ENCODE measurements around the gene ZNF722. TPM values are rescaled to one million over a fixed set of nuclear protein-coding genes. Genes with fewer than 3 reads are reported as not detected.

The ZNF722 gene
- total and polyA plus RNA-seq, 10 of the 15 experiments (the other 5 are each of a cell fraction or from before 2014, with no cell fraction given), result not detected

DNA sequence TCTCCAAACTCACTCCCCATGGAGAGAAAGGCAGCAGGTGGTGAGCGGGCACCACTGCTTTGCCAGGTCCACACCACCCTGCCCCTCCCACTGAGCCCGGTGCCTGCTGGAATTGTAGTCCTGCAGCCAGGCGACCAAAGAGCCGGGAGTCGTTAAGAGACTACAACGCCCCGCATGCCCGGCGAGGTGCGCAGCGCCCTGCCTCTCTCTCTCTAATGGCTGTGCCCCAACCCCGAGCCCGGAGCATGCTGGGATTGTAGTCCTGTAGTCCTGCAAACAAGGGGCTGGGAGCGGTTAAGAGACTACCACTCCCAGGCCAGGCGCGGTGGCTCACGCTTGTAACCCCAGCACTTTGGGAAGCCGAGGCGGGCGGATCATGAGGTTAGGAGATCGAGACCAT is 38.4 kb downstream of the ZNF722 start (continued):
- TF ChIP-seq, protein P1, sequence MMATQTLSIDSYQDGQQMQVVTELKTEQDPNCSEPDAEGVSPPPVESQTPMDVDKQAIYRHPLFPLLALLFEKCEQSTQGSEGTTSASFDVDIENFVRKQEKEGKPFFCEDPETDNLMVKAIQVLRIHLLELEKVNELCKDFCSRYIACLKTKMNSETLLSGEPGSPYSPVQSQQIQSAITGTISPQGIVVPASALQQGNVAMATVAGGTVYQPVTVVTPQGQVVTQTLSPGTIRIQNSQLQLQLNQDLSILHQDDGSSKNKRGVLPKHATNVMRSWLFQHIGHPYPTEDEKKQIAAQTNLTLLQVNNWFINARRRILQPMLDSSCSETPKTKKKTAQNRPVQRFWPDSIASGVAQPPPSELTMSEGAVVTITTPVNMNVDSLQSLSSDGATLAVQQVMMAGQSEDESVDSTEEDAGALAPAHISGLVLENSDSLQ (IDR thresholded peaks at IDR 0.05), result no peak
- TF ChIP-seq CHD4 (IDR thresholded peaks at IDR 0.05), result no peak
- no peak for TF ChIP-seq NR2C1 (IDR thresholded peaks at IDR 0.05)
- TF ChIP-seq, protein P2, sequence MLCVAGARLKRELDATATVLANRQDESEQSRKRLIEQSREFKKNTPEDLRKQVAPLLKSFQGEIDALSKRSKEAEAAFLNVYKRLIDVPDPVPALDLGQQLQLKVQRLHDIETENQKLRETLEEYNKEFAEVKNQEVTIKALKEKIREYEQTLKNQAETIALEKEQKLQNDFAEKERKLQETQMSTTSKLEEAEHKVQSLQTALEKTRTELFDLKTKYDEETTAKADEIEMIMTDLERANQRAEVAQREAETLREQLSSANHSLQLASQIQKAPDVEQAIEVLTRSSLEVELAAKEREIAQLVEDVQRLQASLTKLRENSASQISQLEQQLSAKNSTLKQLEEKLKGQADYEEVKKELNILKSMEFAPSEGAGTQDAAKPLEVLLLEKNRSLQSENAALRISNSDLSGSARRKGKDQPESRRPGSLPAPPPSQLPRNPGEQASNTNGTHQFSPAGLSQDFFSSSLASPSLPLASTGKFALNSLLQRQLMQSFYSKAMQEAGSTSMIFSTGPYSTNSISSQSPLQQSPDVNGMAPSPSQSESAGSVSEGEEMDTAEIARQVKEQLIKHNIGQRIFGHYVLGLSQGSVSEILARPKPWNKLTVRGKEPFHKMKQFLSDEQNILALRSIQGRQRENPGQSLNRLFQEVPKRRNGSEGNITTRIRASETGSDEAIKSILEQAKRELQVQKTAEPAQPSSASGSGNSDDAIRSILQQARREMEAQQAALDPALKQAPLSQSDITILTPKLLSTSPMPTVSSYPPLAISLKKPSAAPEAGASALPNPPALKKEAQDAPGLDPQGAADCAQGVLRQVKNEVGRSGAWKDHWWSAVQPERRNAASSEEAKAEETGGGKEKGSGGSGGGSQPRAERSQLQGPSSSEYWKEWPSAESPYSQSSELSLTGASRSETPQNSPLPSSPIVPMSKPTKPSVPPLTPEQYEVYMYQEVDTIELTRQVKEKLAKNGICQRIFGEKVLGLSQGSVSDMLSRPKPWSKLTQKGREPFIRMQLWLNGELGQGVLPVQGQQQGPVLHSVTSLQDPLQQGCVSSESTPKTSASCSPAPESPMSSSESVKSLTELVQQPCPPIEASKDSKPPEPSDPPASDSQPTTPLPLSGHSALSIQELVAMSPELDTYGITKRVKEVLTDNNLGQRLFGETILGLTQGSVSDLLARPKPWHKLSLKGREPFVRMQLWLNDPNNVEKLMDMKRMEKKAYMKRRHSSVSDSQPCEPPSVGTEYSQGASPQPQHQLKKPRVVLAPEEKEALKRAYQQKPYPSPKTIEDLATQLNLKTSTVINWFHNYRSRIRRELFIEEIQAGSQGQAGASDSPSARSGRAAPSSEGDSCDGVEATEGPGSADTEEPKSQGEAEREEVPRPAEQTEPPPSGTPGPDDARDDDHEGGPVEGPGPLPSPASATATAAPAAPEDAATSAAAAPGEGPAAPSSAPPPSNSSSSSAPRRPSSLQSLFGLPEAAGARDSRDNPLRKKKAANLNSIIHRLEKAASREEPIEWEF (IDR thresholded peaks at IDR 0.05; ENCODE audit: insufficient replicate concordance, low read depth, low read length), result no peak
- TF ChIP-seq KLF5 (IDR thresholded peaks at IDR 0.05; ENCODE audit: partially characterized antibody), result no peak

DNA sequence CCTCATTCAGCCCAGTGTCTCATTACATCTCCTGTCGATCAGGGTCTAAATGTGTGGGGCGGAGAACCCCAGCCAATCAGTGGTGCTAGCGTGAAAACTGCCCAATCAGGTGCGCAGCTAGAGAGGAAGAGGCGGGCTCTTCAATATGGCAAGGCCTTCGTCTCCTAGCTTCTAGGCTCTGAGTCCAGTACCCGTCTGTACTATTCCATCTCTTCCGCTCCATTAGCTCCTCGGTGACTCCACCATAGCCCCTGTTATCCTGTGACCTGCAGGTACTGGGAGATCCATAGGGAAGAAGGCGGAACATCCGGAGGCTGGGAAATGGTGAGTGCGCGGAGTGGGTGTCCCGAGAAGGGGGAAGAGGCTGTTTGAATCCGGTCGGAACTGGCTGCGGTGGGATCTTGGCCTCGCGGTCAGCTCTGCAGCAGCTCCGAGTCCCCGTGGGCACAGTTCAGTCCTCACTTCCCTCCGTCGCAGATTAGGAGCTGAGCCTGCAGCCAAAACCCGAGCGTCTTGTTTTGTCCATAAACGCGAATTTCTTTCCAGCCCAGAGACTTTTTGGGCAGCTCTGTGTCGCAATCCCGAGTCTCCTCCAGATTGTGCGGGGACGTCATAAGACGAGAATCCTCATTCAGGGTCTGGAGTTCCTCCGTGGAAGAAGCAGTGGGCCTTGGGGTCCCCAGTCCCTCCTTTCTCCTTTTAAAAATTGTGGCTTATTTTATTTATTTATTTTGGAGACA is 46.8 kb downstream of the ZNF722 start, which contains the start of gene ZNF727:
TSS of gene ZNF727 (plus strand) at position 134 of the 740 bp plus-strand sequence. CDS start at position 322, 188 bp downstream.
- CTCF ChIA-PET, result no interaction called here
- no peak within 1 kb of the TSS for H2AFZ ChIP-seq (ENCODE audit: control insufficient read depth, low read depth, low read length)
- RAD21 ChIA-PET (ENCODE audit: unreplicated experiment), result no interaction called here
- no peak within 1 kb of the TSS for H3K4me3 ChIP-seq
- no peaks in the 10 kb centered on the region for H4K20me1 ChIP-seq (ENCODE audit: control insufficient read depth, insufficient read depth)
- ATAC-seq, result no peak
- intact Hi-C loops (cut with micrococcal nuclease; ENCODE audit: unreplicated experiment) (no loop called here), in situ Hi-C loops (cut with MboI) (no loop called here)
- DNase-seq (ENCODE audit: low read depth, low spot score), result no peak
- H3K4me1 ChIP-seq (ENCODE audit: control insufficient read depth, insufficient read depth, low read length), result no peaks in the 10 kb centered on the region
- WGBS (ENCODE audit: insufficient coverage, insufficient replicate concordance, low lambda C conversion rate, missing lambda C conversion rate), result 24% methylated on average over 22 of the region's 33 CpGs
- no peaks in the 10 kb centered on the region for H3K27me3 ChIP-seq (replicated peaks in 1 of 2; ENCODE audit: control insufficient read depth in 2 of 2, insufficient read depth in 2 of 2, low read length in 1 of 2)
- H3K36me3 ChIP-seq (ENCODE audit: control insufficient read depth in 2 of 2, insufficient read depth in 2 of 2, low read length in 1 of 2), result no peaks in the 10 kb centered on the region
- SMC1A ChIA-PET (ENCODE audit: uncharacterized antibody, unreplicated experiment), result no interaction called here
- no peaks in the 10 kb centered on the region for H3K79me2 ChIP-seq (ENCODE audit: control insufficient read depth, insufficient read depth, low read length)
- H3K4me2 ChIP-seq (ENCODE audit: control insufficient read depth, insufficient read depth), result no peak within 1 kb of the TSS
- no peaks in the 10 kb centered on the region; the same call in 2 of the 3 replicates for H3K9me3 ChIP-seq (replicated peaks; ENCODE audit: control insufficient read depth, insufficient read depth, low read length)
- FAIRE-seq, result no peak
- POLR2A ChIA-PET, result no interaction called here
- BruUV-seq (replicated peaks), result no TSS peak
- H3K27ac ChIP-seq (ENCODE audit: control insufficient read depth, insufficient read depth), result no peak within 1 kb of the TSS
- H3K9ac ChIP-seq (ENCODE audit: control insufficient read depth, insufficient read depth, low read length), result no peak within 1 kb of the TSS
- TF ChIP-seq EGR1 (IDR thresholded peaks at IDR 0.05; ENCODE audit: borderline replicate concordance in 1 of 2, low read depth in 2 of 2, low read length in 2 of 2), result no peak
- TF ChIP-seq SREBF1 (IDR thresholded peaks at IDR 0.05; ENCODE audit: low read length), result no peak
- no peak for TF ChIP-seq MYC (IDR thresholded peaks at IDR 0.05; ENCODE audit: insufficient read depth, insufficient read length, insufficient replicate concordance, low read length, severe bottlenecking)
- TF ChIP-seq, protein P3, sequence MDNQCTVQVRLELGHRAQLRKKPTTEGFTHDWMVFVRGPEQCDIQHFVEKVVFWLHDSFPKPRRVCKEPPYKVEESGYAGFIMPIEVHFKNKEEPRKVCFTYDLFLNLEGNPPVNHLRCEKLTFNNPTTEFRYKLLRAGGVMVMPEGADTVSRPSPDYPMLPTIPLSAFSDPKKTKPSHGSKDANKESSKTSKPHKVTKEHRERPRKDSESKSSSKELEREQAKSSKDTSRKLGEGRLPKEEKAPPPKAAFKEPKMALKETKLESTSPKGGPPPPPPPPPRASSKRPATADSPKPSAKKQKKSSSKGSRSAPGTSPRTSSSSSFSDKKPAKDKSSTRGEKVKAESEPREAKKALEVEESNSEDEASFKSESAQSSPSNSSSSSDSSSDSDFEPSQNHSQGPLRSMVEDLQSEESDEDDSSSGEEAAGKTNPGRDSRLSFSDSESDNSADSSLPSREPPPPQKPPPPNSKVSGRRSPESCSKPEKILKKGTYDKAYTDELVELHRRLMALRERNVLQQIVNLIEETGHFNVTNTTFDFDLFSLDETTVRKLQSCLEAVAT (IDR thresholded peaks at IDR 0.05), result no peak
- no peak for TF ChIP-seq SUZ12 (IDR thresholded peaks at IDR 0.05; ENCODE audit: unreplicated experiment)

All from GM12878 (cell line).